Trophoblast cell (in vitro differentiated cells and primary cell): Measurements from ENCODE around the gene ADCYAP1R1.
A peak's percentile ranks its signal among the peaks of the same experiment; 100 is the strongest.

ENCODE experiments used
- DNase-seq, 2 donors: peaks; one replicate each; pipeline ENCODE4 v3.0.0-alpha.2; 2016
- H2AFZ ChIP-seq: 2 replicates; pipeline ENCODE4 v1.6.1; 2013; ENCODE audit warnings: low read length, moderate library complexity, mild to moderate bottlenecking; ENCODE audit not compliant: insufficient read depth, poor library complexity
- H2AK5ac ChIP-seq: 2 replicates; pipeline ENCODE4 v1.6.1; 2013; ENCODE audit warnings: mild to moderate bottlenecking, low read length
- H2BK120ac ChIP-seq: 2 replicates; pipeline ENCODE4 v1.6.1; 2013; ENCODE audit warnings: low read length, mild to moderate bottlenecking, moderate library complexity; ENCODE audit not compliant: insufficient read depth, poor library complexity
- H2BK12ac ChIP-seq: 2 replicates; pipeline ENCODE4 v1.6.1; 2013; ENCODE audit warnings: mild to moderate bottlenecking, low read length, moderate library complexity
- H2BK5ac ChIP-seq: 2 replicates; pipeline ENCODE4 v1.6.1; 2013; ENCODE audit warnings: low read length, low read depth, moderate library complexity, mild to moderate bottlenecking; ENCODE audit not compliant: poor library complexity
- H3K14ac ChIP-seq: 2 replicates; pipeline ENCODE4 v1.6.1; 2013; ENCODE audit warnings: mild to moderate bottlenecking, low read length
- H3K18ac ChIP-seq: 2 replicates; pipeline ENCODE4 v1.6.1; 2013; ENCODE audit warnings: mild to moderate bottlenecking, low read length
- H3K23ac ChIP-seq: 2 replicates; pipeline ENCODE4 v1.6.1; 2013; ENCODE audit warnings: low read length
- H3K27ac ChIP-seq: 2 replicates; pipeline ENCODE4 v1.5.1; 2013; ENCODE audit warnings: low read depth, mild to moderate bottlenecking, inconsistent platforms, low read length, moderate library complexity
- H3K27me3 ChIP-seq: 2 replicates; pipeline ENCODE4 v1.6.1; 2013; ENCODE audit warnings: inconsistent platforms, mild to moderate bottlenecking, low read length, moderate library complexity; ENCODE audit not compliant: insufficient read depth
- H3K36me3 ChIP-seq, 2 experiments: 1 replicate in 1 of 2; 2 replicates in 1 of 2; pipeline ENCODE4 v1.6.1; 2013; ENCODE audit warnings: low read length in 2 of 2, mild to moderate bottlenecking in 2 of 2, moderate library complexity in 1 of 2; ENCODE audit not compliant: insufficient read depth in 2 of 2, control insufficient read depth in 1 of 2
- H3K4ac ChIP-seq: 2 replicates; pipeline ENCODE4 v1.6.1; 2013; ENCODE audit warnings: low read depth, mild to moderate bottlenecking, low read length, moderate library complexity
- H3K4me1 ChIP-seq, 2 experiments: 1 replicate in 1 of 2; 2 replicates in 1 of 2; pipeline ENCODE4 v1.6.1; 2013; ENCODE audit warnings: low read length in 2 of 2, mild to moderate bottlenecking in 2 of 2, moderate library complexity in 1 of 2; ENCODE audit not compliant: insufficient read depth in 2 of 2, control insufficient read depth in 1 of 2
- H3K4me2 ChIP-seq: 2 replicates; pipeline ENCODE4 v1.6.1; 2013; ENCODE audit warnings: inconsistent platforms, mild to moderate bottlenecking, low read length, moderate library complexity
- H3K4me3 ChIP-seq: 2 replicates; pipeline ENCODE4 v1.5.1; 2013; ENCODE audit warnings: mild to moderate bottlenecking, low read depth, low read length, inconsistent platforms
- H3K79me1 ChIP-seq: one replicate; pipeline ENCODE4 v1.6.1; 2013; ENCODE audit warnings: low read length
- H3K79me2 ChIP-seq: 2 replicates; pipeline ENCODE4 v1.6.1; 2013; ENCODE audit warnings: low read length, mild to moderate bottlenecking; ENCODE audit not compliant: control insufficient read depth, insufficient read depth, poor library complexity
- H3K9ac ChIP-seq: 2 replicates; pipeline ENCODE4 v1.6.1; 2013; ENCODE audit warnings: mild to moderate bottlenecking, low read length
- H3K9me3 ChIP-seq: 2 replicates; pipeline ENCODE4 v1.6.1; 2013; ENCODE audit warnings: low read depth, mild to moderate bottlenecking, control low read depth, inconsistent platforms, low read length; ENCODE audit not compliant: insufficient read depth
- H4K12ac ChIP-seq: 2 replicates; pipeline ENCODE4 v1.6.1; 2013; ENCODE audit warnings: low read depth, mild to moderate bottlenecking, low read length, moderate library complexity
- H4K8ac ChIP-seq: 2 replicates; pipeline ENCODE4 v1.6.1; 2013; ENCODE audit warnings: low read depth, mild to moderate bottlenecking, low read length, moderate library complexity
- H4K91ac ChIP-seq: one replicate; pipeline ENCODE4 v1.6.1; 2013; ENCODE audit warnings: low read depth, mild to moderate bottlenecking, low read length, moderate library complexity
- WGBS: extraction: QIAGEN DNeasy Blood & Tissue Kit; methylation state at CpG from one replicate; pipeline ENCODE4 v1.1.7; 2013; ENCODE audit warnings: missing lambda C conversion rate; ENCODE audit not compliant: insufficient read length, insufficient coverage; ENCODE audit errors: extremely low coverage; 5-methylcytosine and 5-hydroxymethylcytosine counted together

ADCYAP1R1 gene

GRCh38 chr7:31134246-31135188 is 82.4 kb downstream of the ADCYAP1R1 start:
- no peak overlapping the region for H3K14ac ChIP-seq
- H3K18ac ChIP-seq: no peak overlapping the region
- no CpG with 5 or more reads among the region's 31 CpGs for WGBS
- no peak overlapping the region for H3K23ac ChIP-seq
- no peak overlapping the region for H3K9ac ChIP-seq
- H3K79me2 ChIP-seq: no peaks in the 10 kb centered on the region
- no peak overlapping the region for H3K4ac ChIP-seq
- H2AK5ac ChIP-seq: no peak overlapping the region
- no peak overlapping the region for H3K4me2 ChIP-seq
- H2AFZ ChIP-seq: no peak overlapping the region
- H4K91ac ChIP-seq: no peak overlapping the region
- DNase-seq: peak; percentile 70 to 95
- H2BK120ac ChIP-seq: no peak overlapping the region
- H3K27me3 ChIP-seq: no peaks in the 10 kb centered on the region
- H3K79me1 ChIP-seq: no peaks in the 10 kb centered on the region
- no peaks in the 10 kb centered on the region for H3K4me1 ChIP-seq
- no peak overlapping the region for H2BK5ac ChIP-seq
- no peak overlapping the region for H3K4me3 ChIP-seq
- H3K36me3 ChIP-seq: no peaks in the 10 kb centered on the region
- no peak overlapping the region for H4K8ac ChIP-seq
- no peak overlapping the region for H2BK12ac ChIP-seq
- H4K12ac ChIP-seq: no peak overlapping the region
- H3K9me3 ChIP-seq: peaks cover 2% of the 10 kb centered on the region
- H3K27ac ChIP-seq: no peak overlapping the region

GRCh38 chr7:31137234-31137633 is 85.1 kb downstream of the ADCYAP1R1 start:
- Histone ChIP-seq H4K12ac (no peak overlapping the region), H3K4me3 (no peak overlapping the region), H4K91ac (no peak overlapping the region), H3K9me3 (peaks cover 2% of the 10 kb centered on the region), H3K27ac (no peak overlapping the region), H3K79me1 (no peaks in the 10 kb centered on the region), H2BK12ac (no peak overlapping the region), H3K14ac (no peak overlapping the region), H3K9ac (no peak overlapping the region), H3K79me2 (no peaks in the 10 kb centered on the region), H2BK120ac (no peak overlapping the region), H3K4ac (no peak overlapping the region), H3K27me3 (no peaks in the 10 kb centered on the region), H3K18ac (no peak overlapping the region), H3K23ac (no peak overlapping the region), H3K4me1 (no peaks in the 10 kb centered on the region), H4K8ac (no peak overlapping the region), H2BK5ac (no peak overlapping the region), H3K4me2 (no peak overlapping the region), H2AFZ (no peak overlapping the region), H3K36me3 (no peaks in the 10 kb centered on the region), H2AK5ac (no peak overlapping the region)
- no CpG with 5 or more reads among the region's 7 CpGs for WGBS
- no peak for DNase-seq

GRCh38 chr7:31145339-31145738 is 93.2 kb downstream of the ADCYAP1R1 start:
- DNase-seq: no peak
- no peak overlapping the region for H2BK5ac ChIP-seq
- no peaks in the 10 kb centered on the region for H3K27me3 ChIP-seq
- H3K9me3 ChIP-seq: no peaks in the 10 kb centered on the region
- no peaks in the 10 kb centered on the region for H3K79me1 ChIP-seq
- H3K4me3 ChIP-seq: no peak overlapping the region
- H3K9ac ChIP-seq: no peak overlapping the region
- no peak overlapping the region for H2AK5ac ChIP-seq
- H4K8ac ChIP-seq: no peak overlapping the region
- H3K4me2 ChIP-seq: no peak overlapping the region
- H4K91ac ChIP-seq: no peak overlapping the region
- no peak overlapping the region for H2BK12ac ChIP-seq
- H2AFZ ChIP-seq: no peak overlapping the region
- H3K79me2 ChIP-seq: no peaks in the 10 kb centered on the region
- no peak overlapping the region for H3K27ac ChIP-seq
- no peak overlapping the region for H3K18ac ChIP-seq
- H3K4ac ChIP-seq: no peak overlapping the region
- no peak overlapping the region for H3K14ac ChIP-seq
- H3K36me3 ChIP-seq: no peaks in the 10 kb centered on the region
- H3K23ac ChIP-seq: no peak overlapping the region
- H3K4me1 ChIP-seq: no peaks in the 10 kb centered on the region
- no peak overlapping the region for H4K12ac ChIP-seq
- H2BK120ac ChIP-seq: no peak overlapping the region

- Histone ChIP-seq H3K18ac (no peak overlapping the region), H3K27me3 (no peaks in the 10 kb centered on the region), H4K8ac (no peak overlapping the region), H4K12ac (no peak overlapping the region), H3K4me1 (no peaks in the 10 kb centered on the region), H3K9me3 (no peaks in the 10 kb centered on the region), H3K23ac (no peak overlapping the region), H3K14ac (no peak overlapping the region), H3K79me2 (no peaks in the 10 kb centered on the region), H3K4me3 (no peak overlapping the region), H2BK120ac (no peak overlapping the region), H3K27ac (no peak overlapping the region), H2AK5ac (no peak overlapping the region), H4K91ac (no peak overlapping the region), H2BK5ac (no peak overlapping the region), H3K79me1 (no peaks in the 10 kb centered on the region), H3K4ac (no peak overlapping the region), H2BK12ac (no peak overlapping the region), H3K4me2 (no peak overlapping the region), H3K36me3 (no peaks in the 10 kb centered on the region), H2AFZ (no peak overlapping the region), H3K9ac (no peak overlapping the region)
- peak; percentile 88 for DNase-seq
- no CpG with 5 or more reads among the region's 1 CpG for WGBS
Measured at GRCh38 chr7:31146030-31146429, 93.9 kb downstream of the ADCYAP1R1 start.
